Activated naive CD8-positive, alpha-beta T cell (primary cell): ENCODE data around the gene PRMT2.
A peak's percentile ranks its signal among the peaks of the same experiment; 100 is the strongest.
"Not testable (repeated sequence)": the region's sequence is repeated elsewhere in the genome, so short reads cannot be mapped to it uniquely, and the experiment has no call there.

Experiments
- H3K27ac Mint-ChIP-seq: one replicate; pipeline ENCODE4 v1.8.0; 2021; ENCODE audit warnings: mixed read lengths
- H3K27me3 Mint-ChIP-seq: one replicate; pipeline ENCODE4 v1.8.0; 2021; ENCODE audit warnings: mixed read lengths
- H3K36me3 Mint-ChIP-seq: one replicate; pipeline ENCODE4 v1.8.0; 2021; ENCODE audit warnings: mixed read lengths
- H3K4me1 Mint-ChIP-seq: one replicate; pipeline ENCODE4 v1.8.0; 2021; ENCODE audit warnings: low read depth, mixed read lengths
- H3K4me3 Mint-ChIP-seq: one replicate; pipeline ENCODE4 v1.8.0; 2021; ENCODE audit warnings: mild to moderate bottlenecking, mixed read lengths
- H3K9me3 Mint-ChIP-seq: one replicate; pipeline ENCODE4 v1.8.0; 2021; ENCODE audit warnings: low read depth, mixed read lengths

The PRMT2 gene

GRCh38 chr21:46666941-46667740, 31.7 kb downstream of the PRMT2 start:
- Mint-ChIP-seq H3K36me3 (peaks cover 3% of the 10 kb centered on the region), H3K27ac (no peak overlapping the region), H3K4me3 (peak overlapping the region; percentile 86), H3K9me3 (no peaks in the 10 kb centered on the region), H3K4me1 (peaks cover 12% of the 10 kb centered on the region), H3K27me3 (no peaks in the 10 kb centered on the region)

- Mint-ChIP-seq H3K36me3 (peaks cover 3% of the 10 kb centered on the region), H3K27me3 (no peaks in the 10 kb centered on the region), H3K4me3 (peak overlapping the region; percentile 86), H3K9me3 (no peaks in the 10 kb centered on the region), H3K27ac (no peak overlapping the region), H3K4me1 (peaks cover 12% of the 10 kb centered on the region)
These were observed 32.4 kb downstream of the PRMT2 start for GRCh38 chr21:46667741-46668380.

- peaks cover 12% of the 10 kb centered on the region for H3K4me1 Mint-ChIP-seq
- H3K9me3 Mint-ChIP-seq, result no peaks in the 10 kb centered on the region
- H3K27ac Mint-ChIP-seq, result no peak overlapping the region
- H3K4me3 Mint-ChIP-seq, result peak overlapping the region; percentile 86
- peaks cover 3% of the 10 kb centered on the region for H3K36me3 Mint-ChIP-seq
- no peaks in the 10 kb centered on the region for H3K27me3 Mint-ChIP-seq
These were observed 32.9 kb downstream of the PRMT2 start for GRCh38 chr21:46668381-46668780.

DNA sequence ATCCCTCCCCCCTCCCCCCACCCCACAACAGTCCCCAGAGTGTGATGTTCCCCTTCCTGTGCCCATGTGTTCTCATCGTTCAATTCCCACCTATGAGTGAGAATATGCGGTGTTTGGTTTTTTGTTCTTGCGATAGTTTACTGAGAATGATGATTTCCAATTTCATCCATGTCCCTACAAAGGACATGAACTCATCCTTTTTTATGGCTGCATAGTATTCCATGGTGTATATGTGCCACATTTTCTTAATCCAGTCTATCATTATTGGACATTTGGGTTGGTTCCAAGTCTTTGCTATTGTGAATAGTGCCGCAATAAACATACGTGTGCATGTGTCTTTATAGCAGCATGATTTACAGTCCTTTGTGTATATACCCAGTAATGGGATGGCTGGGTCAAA, 33.4 kb downstream of the PRMT2 start:
- not testable (repeated sequence) for H3K4me3 Mint-ChIP-seq, H3K27ac Mint-ChIP-seq, H3K27me3 Mint-ChIP-seq, H3K36me3 Mint-ChIP-seq, H3K9me3 Mint-ChIP-seq
- peaks cover 12% of the 10 kb centered on the region for H3K4me1 Mint-ChIP-seq

DNA sequence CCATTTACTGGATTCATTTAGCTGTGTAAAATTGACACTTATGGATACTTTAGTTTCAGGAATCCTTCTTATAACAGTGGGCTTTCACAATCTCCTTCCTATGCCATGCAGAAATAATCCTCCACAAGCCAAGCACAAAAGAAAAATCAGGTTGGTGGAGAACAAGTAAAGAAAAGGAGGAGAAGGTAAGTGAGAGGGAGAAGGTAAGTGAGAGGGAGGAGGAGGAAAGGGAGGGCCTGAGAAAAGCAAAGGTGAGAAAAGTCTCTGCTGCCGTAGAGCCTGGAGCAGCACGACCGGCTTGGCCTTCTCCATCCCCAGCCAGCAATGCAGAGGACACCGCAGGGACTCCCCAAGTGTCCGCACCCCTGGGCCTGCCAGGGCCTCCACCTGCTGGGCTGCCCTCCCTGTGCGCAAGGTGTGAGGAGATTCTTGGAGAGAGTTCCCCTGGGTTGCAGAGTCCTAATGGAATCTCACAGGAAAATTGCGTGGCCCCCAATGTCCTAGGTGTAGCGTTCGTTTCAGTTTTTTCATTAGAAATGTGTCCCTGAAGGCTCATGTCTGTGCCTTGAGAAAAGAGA, 39.0 kb downstream of the PRMT2 start:
- Mint-ChIP-seq H3K27me3 (no peaks in the 10 kb centered on the region), H3K9me3 (no peaks in the 10 kb centered on the region)

GRCh38 chr21:46675595-46676280, 40.3 kb downstream of the PRMT2 start:
- Mint-ChIP-seq H3K27ac (no peak overlapping the region), H3K4me1 (no peaks in the 10 kb centered on the region), H3K4me3 (no peak overlapping the region), H3K9me3 (no peaks in the 10 kb centered on the region), H3K27me3 (no peaks in the 10 kb centered on the region), H3K36me3 (no peaks in the 10 kb centered on the region)

More for the DNA sequence above, 39.0 kb downstream of the PRMT2 start:
- no peaks in the 10 kb centered on the region for H3K4me1 Mint-ChIP-seq
- H3K36me3 Mint-ChIP-seq, result no peaks in the 10 kb centered on the region
- no peak overlapping the region for H3K4me3 Mint-ChIP-seq
- no peak overlapping the region for H3K27ac Mint-ChIP-seq

DNA sequence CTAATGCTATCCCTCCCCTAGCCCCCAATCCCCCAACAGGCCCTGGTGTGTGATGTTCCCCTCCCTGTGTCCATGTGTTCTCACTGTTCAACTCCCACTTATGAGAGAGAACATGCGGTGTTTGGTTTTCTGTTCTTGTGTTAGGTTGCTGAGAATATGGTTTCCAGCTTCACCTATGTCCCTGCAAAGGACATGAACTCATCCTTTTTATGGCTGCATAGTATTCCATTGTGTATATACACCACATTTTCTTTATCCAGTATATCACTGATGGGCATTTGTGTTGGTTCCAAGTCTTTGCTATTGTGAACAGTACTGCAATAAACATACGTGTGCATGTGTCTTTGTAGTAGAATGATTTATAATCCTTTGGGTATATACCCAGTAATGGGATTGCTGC, 41.1 kb downstream of the PRMT2 start:
- H3K4me3 Mint-ChIP-seq, H3K27me3 Mint-ChIP-seq, H3K27ac Mint-ChIP-seq, H3K9me3 Mint-ChIP-seq, H3K36me3 Mint-ChIP-seq, H3K4me1 Mint-ChIP-seq: not testable (repeated sequence)

GRCh38 chr21:46681593-46681992, 46.1 kb downstream of the PRMT2 start:
- H3K9me3 Mint-ChIP-seq, H3K27me3 Mint-ChIP-seq, H3K4me3 Mint-ChIP-seq, H3K4me1 Mint-ChIP-seq, H3K27ac Mint-ChIP-seq, H3K36me3 Mint-ChIP-seq: not testable (repeated sequence)

DNA sequence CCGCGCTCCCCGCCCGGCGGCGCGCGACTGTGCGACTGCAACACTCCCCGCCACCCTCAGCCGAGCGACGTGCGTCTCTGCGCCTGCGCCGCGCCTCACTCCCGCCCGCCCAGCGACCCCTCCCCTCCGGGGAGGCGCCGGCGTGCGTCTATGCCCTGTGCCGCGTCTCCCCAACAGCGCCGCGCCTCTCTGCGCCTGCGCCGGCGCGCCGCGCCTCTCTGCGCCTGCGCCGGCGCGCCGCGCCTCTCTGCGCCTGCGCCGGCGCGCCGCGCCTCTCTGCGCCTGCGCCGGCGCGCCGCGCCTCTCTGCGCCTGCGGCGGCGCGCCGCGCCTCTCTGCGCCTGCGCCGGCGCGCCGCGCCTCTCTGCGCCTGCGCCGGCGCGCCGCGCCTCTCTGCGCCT, 63.2 kb downstream of the PRMT2 start:
- H3K27ac Mint-ChIP-seq, H3K36me3 Mint-ChIP-seq, H3K9me3 Mint-ChIP-seq, H3K4me3 Mint-ChIP-seq, H3K27me3 Mint-ChIP-seq, H3K4me1 Mint-ChIP-seq: not testable (repeated sequence)

DNA sequence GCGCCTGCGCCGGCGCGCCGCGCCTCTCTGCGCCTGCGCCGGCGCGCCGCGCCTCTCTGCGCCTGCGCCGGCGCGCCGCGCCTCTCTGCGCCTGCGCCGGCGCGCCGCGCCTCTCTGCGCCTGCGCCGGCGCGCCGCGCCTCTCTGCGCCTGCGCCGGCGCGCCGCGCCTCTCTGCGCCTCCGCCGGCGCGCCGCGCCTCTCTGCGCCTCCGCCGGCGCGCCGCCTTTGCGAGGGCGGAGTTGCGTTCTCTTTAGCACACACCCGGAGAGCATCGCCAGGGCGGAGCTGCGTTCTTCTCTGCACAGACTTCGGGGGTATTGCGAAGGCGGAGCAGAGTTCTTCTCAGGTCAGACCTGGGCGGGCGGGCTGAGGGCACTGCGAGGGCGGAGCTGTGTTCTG, 63.6 kb downstream of the PRMT2 start:
- H3K9me3 Mint-ChIP-seq, H3K4me3 Mint-ChIP-seq, H3K36me3 Mint-ChIP-seq, H3K27me3 Mint-ChIP-seq, H3K27ac Mint-ChIP-seq, H3K4me1 Mint-ChIP-seq: not testable (repeated sequence)
